ENCODE data around the gene SNX3.

DNA sequence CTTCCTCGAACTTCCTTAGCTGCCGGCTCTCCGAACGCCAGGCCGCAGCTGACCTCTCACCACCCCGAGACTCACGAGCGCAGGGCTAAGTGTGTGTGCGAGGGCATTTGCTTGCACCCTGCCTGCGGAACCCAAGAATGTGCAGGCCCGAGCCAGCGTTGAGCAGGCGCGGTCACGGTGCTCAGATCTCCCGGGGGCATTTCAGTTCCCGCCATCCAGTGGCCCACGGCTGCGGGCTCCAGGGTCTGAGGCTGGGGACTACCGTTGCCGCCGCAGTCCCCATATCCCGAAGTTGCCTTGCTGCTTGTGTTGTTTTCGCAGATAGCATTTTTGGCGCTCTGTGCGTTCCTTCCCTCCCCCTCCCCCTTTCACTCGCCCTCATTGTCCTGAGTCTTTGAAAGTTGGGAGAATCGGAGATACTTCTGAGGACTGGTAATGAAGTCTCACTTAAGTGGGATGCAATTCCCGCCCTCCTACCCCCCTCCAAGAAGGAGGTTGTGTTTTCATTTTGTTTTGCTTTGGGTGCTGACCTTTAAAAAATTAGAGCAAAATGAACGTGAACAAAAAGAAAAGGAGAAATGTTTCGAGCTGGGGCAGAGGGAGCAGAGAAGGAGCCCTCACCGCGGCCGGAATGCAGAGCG, 93.3 kb downstream of the SNX3 start:
- peak; percentile 73 for TF ChIP-seq EZH2phosphoT487 (IDR thresholded peaks at IDR 0.05; ENCODE audit: low read depth, severe bottlenecking, unreplicated experiment)
- TF ChIP-seq, protein P1, sequence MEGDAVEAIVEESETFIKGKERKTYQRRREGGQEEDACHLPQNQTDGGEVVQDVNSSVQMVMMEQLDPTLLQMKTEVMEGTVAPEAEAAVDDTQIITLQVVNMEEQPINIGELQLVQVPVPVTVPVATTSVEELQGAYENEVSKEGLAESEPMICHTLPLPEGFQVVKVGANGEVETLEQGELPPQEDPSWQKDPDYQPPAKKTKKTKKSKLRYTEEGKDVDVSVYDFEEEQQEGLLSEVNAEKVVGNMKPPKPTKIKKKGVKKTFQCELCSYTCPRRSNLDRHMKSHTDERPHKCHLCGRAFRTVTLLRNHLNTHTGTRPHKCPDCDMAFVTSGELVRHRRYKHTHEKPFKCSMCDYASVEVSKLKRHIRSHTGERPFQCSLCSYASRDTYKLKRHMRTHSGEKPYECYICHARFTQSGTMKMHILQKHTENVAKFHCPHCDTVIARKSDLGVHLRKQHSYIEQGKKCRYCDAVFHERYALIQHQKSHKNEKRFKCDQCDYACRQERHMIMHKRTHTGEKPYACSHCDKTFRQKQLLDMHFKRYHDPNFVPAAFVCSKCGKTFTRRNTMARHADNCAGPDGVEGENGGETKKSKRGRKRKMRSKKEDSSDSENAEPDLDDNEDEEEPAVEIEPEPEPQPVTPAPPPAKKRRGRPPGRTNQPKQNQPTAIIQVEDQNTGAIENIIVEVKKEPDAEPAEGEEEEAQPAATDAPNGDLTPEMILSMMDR (IDR thresholded peaks at IDR 0.05; ENCODE audit: poor library complexity) = no peak
